ENCODE data around the gene MAPK8IP2.

Gene MAPK8IP2

GRCh38 chr22:50625131-50625567, 24.6 kb downstream of the MAPK8IP2 start:
- no peak overlapping the region for H3K9ac ChIP-seq (ENCODE audit: low read depth in 1 of 2, low read length in 2 of 2)
- H3K4me1 ChIP-seq (ENCODE audit: control insufficient read depth in 2 of 2, insufficient read depth in 2 of 2, low read length in 2 of 2), result peaks cover 41 to 43% of the 10 kb centered on the region in 2 donors
- H3K27me3 ChIP-seq (ENCODE audit: control insufficient read depth in 2 of 2, insufficient read depth in 2 of 2, low read length in 2 of 2), result no peaks in the 10 kb centered on the region
- H3K27ac ChIP-seq (ENCODE audit: low read depth in 2 of 2, low read length in 2 of 2), result no peak overlapping the region
- H3K9me3 ChIP-seq (ENCODE audit: control insufficient read depth in 2 of 2, low read length in 2 of 2), result no peaks in the 10 kb centered on the region
- no peaks in the 10 kb centered on the region for H3K36me3 ChIP-seq (ENCODE audit: control insufficient read depth in 2 of 2, insufficient read depth in 2 of 2, low read length in 2 of 2)
- no peak overlapping the region for H3K4me3 ChIP-seq (ENCODE audit: low read length in 2 of 2)

GRCh38 chr22:50625568-50626313, 25.1 kb downstream of the MAPK8IP2 start:
- Histone ChIP-seq H3K4me1 (ENCODE audit: control insufficient read depth in 2 of 2, insufficient read depth in 2 of 2, low read length in 2 of 2) (peaks cover 38 to 40% of the 10 kb centered on the region in 2 donors), H3K36me3 (ENCODE audit: control insufficient read depth in 2 of 2, insufficient read depth in 2 of 2, low read length in 2 of 2) (no peaks in the 10 kb centered on the region), H3K27ac (ENCODE audit: low read depth in 2 of 2, low read length in 2 of 2) (no peak overlapping the region), H3K9ac (ENCODE audit: low read depth in 1 of 2, low read length in 2 of 2) (no peak overlapping the region), H3K9me3 (ENCODE audit: control insufficient read depth in 2 of 2, low read length in 2 of 2) (no peaks in the 10 kb centered on the region), H3K27me3 (ENCODE audit: control insufficient read depth in 2 of 2, insufficient read depth in 2 of 2, low read length in 2 of 2) (no peaks in the 10 kb centered on the region), H3K4me3 (ENCODE audit: low read length in 2 of 2) (no peak overlapping the region)

GRCh38 chr22:50626314-50626849, 25.8 kb downstream of the MAPK8IP2 start:
- no peak overlapping the region for H3K4me3 ChIP-seq (ENCODE audit: low read length in 2 of 2)
- H3K9me3 ChIP-seq (ENCODE audit: control insufficient read depth in 2 of 2, low read length in 2 of 2), result no peaks in the 10 kb centered on the region
- no peak overlapping the region for H3K9ac ChIP-seq (ENCODE audit: low read depth in 1 of 2, low read length in 2 of 2)
- peaks cover 31 to 34% of the 10 kb centered on the region in 2 donors for H3K4me1 ChIP-seq (ENCODE audit: control insufficient read depth in 2 of 2, insufficient read depth in 2 of 2, low read length in 2 of 2)
- no peak overlapping the region for H3K27ac ChIP-seq (ENCODE audit: low read depth in 2 of 2, low read length in 2 of 2)
- H3K27me3 ChIP-seq (ENCODE audit: control insufficient read depth in 2 of 2, insufficient read depth in 2 of 2, low read length in 2 of 2), result no peaks in the 10 kb centered on the region
- no peaks in the 10 kb centered on the region for H3K36me3 ChIP-seq (ENCODE audit: control insufficient read depth in 2 of 2, insufficient read depth in 2 of 2, low read length in 2 of 2)

- peak overlapping the region; percentile 81 to 97 for H3K9ac ChIP-seq (ENCODE audit: low read depth in 1 of 2, low read length in 2 of 2)
- H3K27ac ChIP-seq (ENCODE audit: low read depth in 2 of 2, low read length in 2 of 2), result peak overlapping the region; percentile 71 to 75
- no peaks in the 10 kb centered on the region for H3K27me3 ChIP-seq (ENCODE audit: control insufficient read depth in 2 of 2, insufficient read depth in 2 of 2, low read length in 2 of 2)
- H3K9me3 ChIP-seq (ENCODE audit: control insufficient read depth in 2 of 2, low read length in 2 of 2), result no peaks in the 10 kb centered on the region
- peak overlapping the region; percentile 81 to 96 for H3K4me3 ChIP-seq (ENCODE audit: low read length in 2 of 2)
- H3K36me3 ChIP-seq (ENCODE audit: control insufficient read depth in 2 of 2, insufficient read depth in 2 of 2, low read length in 2 of 2), result no peaks in the 10 kb centered on the region
- H3K4me1 ChIP-seq (ENCODE audit: control insufficient read depth in 2 of 2, insufficient read depth in 2 of 2, low read length in 2 of 2), result peaks cover 25 to 27% of the 10 kb centered on the region in 2 donors
Measured at GRCh38 chr22:50626850-50627641, 26.5 kb downstream of the MAPK8IP2 start.

GRCh38 chr22:50627642-50628542, 27.3 kb downstream of the MAPK8IP2 start, which contains the start of gene ARSA:
Gene ARSA, minus strand, starts transcription at chr22:50628152. Its CDS starts 373 bp downstream, at chr22:50627779.
- Histone ChIP-seq H3K9ac (ENCODE audit: low read depth in 1 of 2, low read length in 2 of 2) (peak within 1 kb of the TSS; percentile 93 to 97), H3K4me1 (ENCODE audit: control insufficient read depth in 2 of 2, insufficient read depth in 2 of 2, low read length in 2 of 2) (peaks cover 18 to 19% of the 10 kb centered on the region in 2 donors), H3K27me3 (ENCODE audit: control insufficient read depth in 2 of 2, insufficient read depth in 2 of 2, low read length in 2 of 2) (no peaks in the 10 kb centered on the region), H3K27ac (ENCODE audit: low read depth in 2 of 2, low read length in 2 of 2) (peak within 1 kb of the TSS; percentile 72 to 81), H3K36me3 (ENCODE audit: control insufficient read depth in 2 of 2, insufficient read depth in 2 of 2, low read length in 2 of 2) (no peaks in the 10 kb centered on the region), H3K4me3 (ENCODE audit: low read length in 2 of 2) (peak within 1 kb of the TSS; percentile 93 to 96), H3K9me3 (ENCODE audit: control insufficient read depth in 2 of 2, low read length in 2 of 2) (no peaks in the 10 kb centered on the region)

- Histone ChIP-seq H3K4me3 (ENCODE audit: low read length in 2 of 2) (peak overlapping the region; percentile 77 to 93), H3K27me3 (ENCODE audit: control insufficient read depth in 2 of 2, insufficient read depth in 2 of 2, low read length in 2 of 2) (no peaks in the 10 kb centered on the region), H3K9me3 (ENCODE audit: control insufficient read depth in 2 of 2, low read length in 2 of 2) (no peaks in the 10 kb centered on the region)
Measured at GRCh38 chr22:50628543-50629134, 28.0 kb downstream of the MAPK8IP2 start.

GRCh38 chr22:50630376-50630775, 29.8 kb downstream of the MAPK8IP2 start:
- Histone ChIP-seq H3K4me1 (ENCODE audit: control insufficient read depth in 2 of 2, insufficient read depth in 2 of 2, low read length in 2 of 2) (peaks cover 13 to 17% of the 10 kb centered on the region in 2 donors), H3K4me3 (ENCODE audit: low read length in 2 of 2) (no peak overlapping the region), H3K27ac (ENCODE audit: low read depth in 2 of 2, low read length in 2 of 2) (no peak overlapping the region), H3K36me3 (ENCODE audit: control insufficient read depth in 2 of 2, insufficient read depth in 2 of 2, low read length in 2 of 2) (no peaks in the 10 kb centered on the region), H3K9ac (ENCODE audit: low read depth in 1 of 2, low read length in 2 of 2) (no peak overlapping the region), H3K27me3 (ENCODE audit: control insufficient read depth in 2 of 2, insufficient read depth in 2 of 2, low read length in 2 of 2) (no peaks in the 10 kb centered on the region), H3K9me3 (ENCODE audit: control insufficient read depth in 2 of 2, low read length in 2 of 2) (no peaks in the 10 kb centered on the region)

More at GRCh38 chr22:50628543-50629134, 28.0 kb downstream of the MAPK8IP2 start:
- Histone ChIP-seq H3K9ac (ENCODE audit: low read depth in 1 of 2, low read length in 2 of 2) (peak overlapping the region; percentile 93 to 97), H3K27ac (ENCODE audit: low read depth in 2 of 2, low read length in 2 of 2) (peak overlapping the region; percentile 72 to 81), H3K36me3 (ENCODE audit: control insufficient read depth in 2 of 2, insufficient read depth in 2 of 2, low read length in 2 of 2) (no peaks in the 10 kb centered on the region), H3K4me1 (ENCODE audit: control insufficient read depth in 2 of 2, insufficient read depth in 2 of 2, low read length in 2 of 2) (peaks cover 13 to 17% of the 10 kb centered on the region in 2 donors)

- Histone ChIP-seq H3K27ac (ENCODE audit: low read depth in 2 of 2, low read length in 2 of 2) (no peak overlapping the region), H3K9ac (ENCODE audit: low read depth in 1 of 2, low read length in 2 of 2) (no peak overlapping the region), H3K9me3 (ENCODE audit: control insufficient read depth in 2 of 2, low read length in 2 of 2) (no peaks in the 10 kb centered on the region), H3K36me3 (ENCODE audit: control insufficient read depth in 2 of 2, insufficient read depth in 2 of 2, low read length in 2 of 2) (no peaks in the 10 kb centered on the region), H3K27me3 (ENCODE audit: control insufficient read depth in 2 of 2, insufficient read depth in 2 of 2, low read length in 2 of 2) (no peaks in the 10 kb centered on the region), H3K4me3 (ENCODE audit: low read length in 2 of 2) (no peak overlapping the region), H3K4me1 (ENCODE audit: control insufficient read depth in 2 of 2, insufficient read depth in 2 of 2, low read length in 2 of 2) (peaks cover 7 to 9% of the 10 kb centered on the region in 2 donors)
Measured at GRCh38 chr22:50633086-50633485, 32.5 kb downstream of the MAPK8IP2 start.

GRCh38 chr22:50633771-50634170, 33.2 kb downstream of the MAPK8IP2 start:
- H3K9me3 ChIP-seq (ENCODE audit: control insufficient read depth in 2 of 2, low read length in 2 of 2), result no peaks in the 10 kb centered on the region
- H3K4me1 ChIP-seq (ENCODE audit: control insufficient read depth in 2 of 2, insufficient read depth in 2 of 2, low read length in 2 of 2), result peaks cover 2 to 3% of the 10 kb centered on the region in 2 donors
- no peak overlapping the region for H3K4me3 ChIP-seq (ENCODE audit: low read length in 2 of 2)
- no peak overlapping the region for H3K9ac ChIP-seq (ENCODE audit: low read depth in 1 of 2, low read length in 2 of 2)
- no peaks in the 10 kb centered on the region for H3K36me3 ChIP-seq (ENCODE audit: control insufficient read depth in 2 of 2, insufficient read depth in 2 of 2, low read length in 2 of 2)
- H3K27me3 ChIP-seq (ENCODE audit: control insufficient read depth in 2 of 2, insufficient read depth in 2 of 2, low read length in 2 of 2), result no peaks in the 10 kb centered on the region
- no peak overlapping the region for H3K27ac ChIP-seq (ENCODE audit: low read depth in 2 of 2, low read length in 2 of 2)

Measured in mucosa of rectum (tissue), 2 donors.